SK-N-MC (cell line): ENCODE measurements around the gene POU6F2.

Experiments
- DNase-seq: peaks from one replicate; pipeline ENCODE4 v3.0.0-alpha.2; 2011; ENCODE audit warnings: low read depth, low spot score
- H3K27ac ChIP-seq: fragments of 200-600 bp; sonication (generic); 2 replicates; pipeline ENCODE4 v1.5.1; 2016; ENCODE audit warnings: mixed run types
- H3K36me3 ChIP-seq: fragments of 200-600 bp; sonication (generic); 2 replicates; pipeline ENCODE4 v1.6.1; 2017; ENCODE audit warnings: antibody characterized with exemption, low read length, mixed read lengths; ENCODE audit not compliant: insufficient read depth
- H3K4me3 ChIP-seq: fragments of 200-600 bp; sonication (generic); 2 replicates; pipeline ENCODE4 v1.5.1; 2016
- H3K9ac ChIP-seq: fragments of 200-600 bp; sonication (generic); 2 replicates; pipeline ENCODE4 v1.8.0; 2017; ENCODE audit warnings: mixed run types, mixed read lengths; ENCODE audit not compliant: insufficient read length
- H3K9me3 ChIP-seq: fragments of 200-600 bp; sonication (generic); 2 replicates; pipeline ENCODE4 v1.6.1; 2017; ENCODE audit warnings: low read depth, mild to moderate bottlenecking, antibody characterized with exemption, low read length, moderate library complexity, mixed read lengths
- EZH2 ChIP-seq: fragments of 200-600 bp; sonication (generic); IDR thresholded peaks from one replicate; pipeline ENCODE4 v1.6.1; 2017; ENCODE audit warnings: antibody characterized with exemption
- FOXP2 ChIP-seq: optimal IDR thresholded peaks from 2 replicates; pipeline ENCODE3; 2011; ENCODE audit warnings: mild to moderate bottlenecking, moderate library complexity; ENCODE audit not compliant: insufficient read depth; ENCODE audit errors: extremely low read length, control extremely low read depth
- POLR2AphosphoS5 ChIP-seq: IDR thresholded peaks from 2 replicates; pipeline ENCODE4 v1.6.1; 2012; ENCODE audit warnings: mild to moderate bottlenecking, low read depth, low read length, borderline replicate concordance

The POU6F2 gene

DNA sequence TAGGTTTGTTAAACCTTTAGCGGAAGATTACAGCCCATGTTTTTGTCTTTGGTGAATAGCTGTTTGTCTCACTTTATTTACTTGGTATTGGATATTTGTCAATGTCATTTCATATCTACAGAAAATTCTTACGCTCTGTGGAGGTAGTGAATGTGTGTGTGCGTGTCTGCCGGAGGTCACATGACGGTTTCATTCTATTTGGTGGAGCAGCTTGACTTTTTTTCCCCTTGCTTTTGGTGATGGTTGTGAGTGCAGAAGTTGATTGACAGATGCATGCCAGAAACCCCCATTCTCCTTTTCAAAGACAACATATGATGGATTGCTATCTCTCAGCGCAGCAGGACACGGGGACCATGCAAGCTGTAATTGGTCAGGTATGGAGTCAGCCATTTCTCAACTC, at the start of gene POU6F2:
Gene POU6F2 (plus strand): TSS at position 225 of the 400 bp plus-strand sequence. CDS start 45 bp downstream, at position 270.
- H3K9me3 ChIP-seq = no peaks in the 10 kb centered on the region
- no peaks in the 10 kb centered on the region for H3K36me3 ChIP-seq
- no peak within 1 kb of the TSS for H3K4me3 ChIP-seq

DNA sequence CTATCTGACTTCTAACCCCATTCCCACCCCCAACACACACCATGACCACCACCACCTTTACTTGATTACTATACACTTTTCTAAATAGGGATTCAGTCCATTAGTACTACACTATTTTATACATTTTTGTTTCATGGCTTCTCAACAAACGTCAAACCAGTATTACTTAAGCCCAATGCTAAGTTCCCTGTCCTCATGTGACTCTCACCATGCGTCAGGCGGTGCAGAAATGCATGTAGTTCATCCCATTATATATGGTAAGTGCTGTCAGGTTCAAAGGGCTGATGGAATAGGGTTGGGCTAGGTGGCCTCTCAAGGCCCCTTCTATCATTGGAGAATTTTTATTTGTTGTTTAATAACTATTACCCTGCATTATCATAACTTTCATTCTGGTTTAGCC, 49.2 kb upstream of the POU6F2 start:
- Histone ChIP-seq H3K27ac (no peak overlapping the region), H3K9me3 (no peaks in the 10 kb centered on the region), H3K9ac (no peak overlapping the region), H3K4me3 (no peak overlapping the region), H3K36me3 (no peaks in the 10 kb centered on the region)
- TF ChIP-seq FOXP2 = no peak
- no peak for TF ChIP-seq EZH2
- TF ChIP-seq POLR2AphosphoS5 = no peak
- no peak for DNase-seq

More for the DNA sequence above, at the start of gene POU6F2:
- H3K9ac ChIP-seq = no peak within 1 kb of the TSS
- H3K27ac ChIP-seq = no peak within 1 kb of the TSS
- no peak for TF ChIP-seq EZH2
- TF ChIP-seq FOXP2 = no peak
- no peak for TF ChIP-seq POLR2AphosphoS5
- DNase-seq = no peak

- TF ChIP-seq EZH2 (no peak), POLR2AphosphoS5 (no peak), FOXP2 (no peak)
- Histone ChIP-seq H3K9ac (no peak overlapping the region), H3K36me3 (no peaks in the 10 kb centered on the region), H3K9me3 (no peaks in the 10 kb centered on the region), H3K27ac (peak overlapping the region; percentile 23; the same call in 1 of the 2 replicates), H3K4me3 (no peak overlapping the region)
- no peak for DNase-seq
These were observed 48.1 kb upstream of the POU6F2 start for GRCh38 chr7:38929460-38930171.

- no peaks in the 10 kb centered on the region for H3K36me3 ChIP-seq
- no peak overlapping the region for H3K9ac ChIP-seq
- H3K27ac ChIP-seq = no peak overlapping the region
- peak overlapping the region; percentile 9; the same call in 1 of the 2 replicates for H3K4me3 ChIP-seq
- TF ChIP-seq POLR2AphosphoS5 = no peak
- peak; percentile 96 for TF ChIP-seq FOXP2
- H3K9me3 ChIP-seq = no peaks in the 10 kb centered on the region
- peak; percentile 30 for DNase-seq
These were observed 45.1 kb upstream of the POU6F2 start for GRCh38 chr7:38932509-38933168.

DNA sequence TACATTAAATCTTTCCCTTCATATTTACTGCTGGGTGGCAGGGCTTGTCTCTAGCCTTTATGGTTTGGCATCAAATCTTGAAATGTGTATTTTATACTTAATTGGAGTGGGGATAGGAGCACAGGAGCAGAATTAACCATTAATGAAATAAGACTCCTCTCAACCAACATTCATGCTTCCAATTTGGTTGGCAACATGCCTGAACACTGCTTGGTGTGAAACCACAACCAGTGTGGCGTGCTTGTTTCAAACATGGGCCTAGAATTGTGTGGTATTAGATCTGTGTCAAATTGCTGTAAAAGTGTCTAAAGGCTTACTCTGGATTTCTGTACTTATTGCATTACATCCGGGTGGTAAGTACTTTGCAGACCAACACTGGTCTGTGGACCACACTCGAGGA, 43.7 kb upstream of the POU6F2 start:
- Histone ChIP-seq H3K36me3 (no peaks in the 10 kb centered on the region), H3K9me3 (no peaks in the 10 kb centered on the region), H3K9ac (no peak overlapping the region), H3K27ac (no peak overlapping the region), H3K4me3 (no peak overlapping the region)
- no peak for DNase-seq
- TF ChIP-seq FOXP2 (no peak), EZH2 (no peak)

DNA sequence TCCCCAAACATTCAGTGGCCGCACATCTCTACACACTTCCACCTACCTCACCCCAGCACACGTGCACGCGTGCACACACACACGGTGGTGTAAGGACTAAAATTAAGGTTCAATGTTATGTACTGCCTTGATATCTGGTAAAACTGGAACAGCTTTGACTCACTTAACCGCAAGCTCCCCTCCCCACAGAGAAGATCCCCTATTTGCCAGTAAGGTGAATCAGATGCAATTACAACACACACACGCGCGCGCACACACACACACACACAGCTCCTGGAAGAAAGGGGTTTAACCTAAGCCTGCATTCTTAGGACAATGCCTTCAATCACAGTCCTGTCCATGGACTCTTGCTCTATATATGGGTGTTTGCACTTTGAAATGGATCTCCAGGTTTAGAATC, 43.2 kb upstream of the POU6F2 start:
- no peak for TF ChIP-seq FOXP2
- TF ChIP-seq EZH2 = no peak
- no peak for TF ChIP-seq POLR2AphosphoS5
- H3K27ac ChIP-seq = no peak overlapping the region
- no peak for DNase-seq

DNA sequence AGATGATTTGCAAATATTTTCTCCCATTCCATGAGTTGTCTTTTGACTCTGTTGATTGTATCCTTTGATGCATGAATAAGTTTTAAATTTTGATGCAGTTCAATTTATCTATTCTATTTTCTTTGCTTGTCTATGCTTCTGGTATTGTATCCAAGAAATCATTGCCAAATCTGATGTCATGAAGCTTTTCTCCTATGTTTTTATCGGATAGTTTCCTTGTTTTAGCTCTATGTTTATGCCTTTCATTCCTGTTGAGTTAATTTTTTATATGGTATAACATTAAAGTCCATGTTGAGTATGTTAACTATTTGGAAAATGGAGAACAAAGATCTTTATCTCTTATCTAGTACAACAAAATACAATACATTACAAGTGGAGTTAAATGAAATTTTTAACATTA, 41.1 kb upstream of the POU6F2 start:
- Histone ChIP-seq H3K9me3 (no peaks in the 10 kb centered on the region), H3K9ac (no peak overlapping the region), H3K36me3 (no peaks in the 10 kb centered on the region), H3K4me3 (no peak overlapping the region), H3K27ac (no peak overlapping the region)
- no peak for DNase-seq
- TF ChIP-seq POLR2AphosphoS5 (no peak), FOXP2 (no peak), EZH2 (no peak)

More for the DNA sequence above, 43.2 kb upstream of the POU6F2 start:
- no peaks in the 10 kb centered on the region for H3K9me3 ChIP-seq
- no peak overlapping the region for H3K9ac ChIP-seq
- H3K4me3 ChIP-seq = no peak overlapping the region
- no peaks in the 10 kb centered on the region for H3K36me3 ChIP-seq

DNA sequence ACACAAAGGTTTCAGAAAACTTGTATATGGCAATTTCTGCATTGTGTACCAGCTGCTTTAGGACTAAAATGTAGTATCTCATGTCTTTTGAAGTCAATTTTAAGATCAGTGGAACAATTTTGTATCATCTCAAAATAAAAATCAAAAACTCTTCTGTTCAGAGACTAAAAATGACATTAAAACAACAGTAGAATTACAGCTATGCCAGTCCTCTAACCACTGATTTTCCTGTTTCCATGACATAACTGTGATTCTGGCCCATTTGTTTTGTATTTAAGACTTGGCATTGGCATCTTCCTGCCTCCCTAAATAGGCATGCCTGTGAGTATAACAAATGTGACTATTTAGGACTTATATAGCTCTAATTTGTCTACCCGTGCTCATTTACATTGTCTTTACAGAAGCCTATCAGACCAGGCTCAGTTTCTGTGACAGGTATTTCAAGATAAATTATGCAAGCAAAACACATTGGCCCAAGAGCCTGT, 39.7 kb upstream of the POU6F2 start:
- Histone ChIP-seq H3K36me3 (no peaks in the 10 kb centered on the region), H3K4me3 (no peak overlapping the region), H3K27ac (no peak overlapping the region), H3K9ac (no peak overlapping the region), H3K9me3 (no peaks in the 10 kb centered on the region)
- no peak for DNase-seq
- TF ChIP-seq POLR2AphosphoS5 (no peak), FOXP2 (no peak), EZH2 (no peak)
